Neutrophil (primary cell): Measurements from ENCODE around the gene CHRDL2.

ENCODE experiments used
- H3K27ac ChIP-seq: fragments of 200-600 bp; sonication (generic); 2 replicates; pipeline ENCODE4 v1.5.1; 2016; ENCODE audit warnings: mild to moderate bottlenecking, moderate library complexity
- H3K27me3 ChIP-seq: fragments of 200-600 bp; sonication (generic); 2 replicates; pipeline ENCODE4 v1.6.0; 2016; ENCODE audit warnings: mild to moderate bottlenecking
- H3K36me3 ChIP-seq: fragments of 200-600 bp; sonication (generic); 2 replicates; pipeline ENCODE4 v1.5.1; 2017
- H3K4me1 ChIP-seq, 2 experiments: fragments of 200-600 bp in 1 of 2; sonication (generic) in 1 of 2; 1 replicate in 1 of 2; 2 replicates in 1 of 2; pipeline versions ENCODE4 v1.5.1 to v1.6.1; 2013 to 2016; ENCODE audit warnings: low read depth in 1 of 2, low read length in 1 of 2, mild to moderate bottlenecking in 1 of 2, moderate library complexity in 1 of 2; ENCODE audit not compliant: control insufficient read depth in 1 of 2, insufficient read depth in 1 of 2
- H3K4me3 ChIP-seq, 2 experiments: fragments of 200-600 bp in 1 of 2; sonication (generic) in 1 of 2; 1 replicate in 1 of 2; 2 replicates in 1 of 2; pipeline ENCODE4 v1.5.1; 2013 to 2016; ENCODE audit warnings: low read depth in 1 of 2, low read length in 1 of 2, mild to moderate bottlenecking in 1 of 2, moderate library complexity in 1 of 2
- H3K9me3 ChIP-seq: fragments of 200-600 bp; sonication (generic); 2 replicates; pipeline ENCODE4 v1.5.1; 2016
- TF ChIP-seq, protein P1 (sequence below): fragments of 200-600 bp; sonication (generic); IDR thresholded peaks from 2 replicates; pipeline ENCODE4 v1.5.1; 2016; ENCODE audit warnings: antibody characterized with exemption

CHRDL2 gene

DNA sequence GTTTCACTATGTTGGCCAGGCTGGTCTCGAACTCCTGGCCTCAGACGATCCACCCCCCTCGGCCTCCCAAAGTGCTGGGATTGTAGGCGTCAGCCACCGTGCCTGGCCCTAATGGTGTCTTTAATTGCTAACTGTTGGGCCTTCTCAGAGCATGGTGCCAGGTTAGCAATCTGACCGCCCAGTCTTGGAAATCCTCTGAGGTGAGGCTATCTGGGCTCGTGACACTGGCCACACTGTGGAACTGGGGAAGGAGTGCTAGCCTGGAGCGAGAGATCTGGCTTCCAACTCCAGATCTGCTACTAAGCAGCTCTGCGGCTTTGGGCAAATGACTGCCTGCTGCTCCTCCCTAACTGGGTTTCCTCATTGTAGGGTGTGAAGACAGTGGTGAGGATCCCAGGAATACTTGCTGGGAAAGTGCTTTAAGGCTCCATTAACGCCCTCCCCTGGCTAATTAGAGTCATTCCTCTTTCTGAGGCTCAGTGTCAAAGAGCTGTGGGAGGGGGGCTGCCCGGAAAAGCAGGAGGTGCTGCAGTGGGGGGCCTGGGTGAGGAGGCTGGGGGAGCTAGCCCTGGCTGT is 35.4 kb downstream of the CHRDL2 start:
- H3K4me3 ChIP-seq: no peak overlapping the region
- H3K27ac ChIP-seq: no peak overlapping the region
- no peaks in the 10 kb centered on the region for H3K9me3 ChIP-seq
- no peaks in the 10 kb centered on the region for H3K4me1 ChIP-seq
- H3K36me3 ChIP-seq: no peaks in the 10 kb centered on the region
- TF ChIP-seq, protein P1, sequence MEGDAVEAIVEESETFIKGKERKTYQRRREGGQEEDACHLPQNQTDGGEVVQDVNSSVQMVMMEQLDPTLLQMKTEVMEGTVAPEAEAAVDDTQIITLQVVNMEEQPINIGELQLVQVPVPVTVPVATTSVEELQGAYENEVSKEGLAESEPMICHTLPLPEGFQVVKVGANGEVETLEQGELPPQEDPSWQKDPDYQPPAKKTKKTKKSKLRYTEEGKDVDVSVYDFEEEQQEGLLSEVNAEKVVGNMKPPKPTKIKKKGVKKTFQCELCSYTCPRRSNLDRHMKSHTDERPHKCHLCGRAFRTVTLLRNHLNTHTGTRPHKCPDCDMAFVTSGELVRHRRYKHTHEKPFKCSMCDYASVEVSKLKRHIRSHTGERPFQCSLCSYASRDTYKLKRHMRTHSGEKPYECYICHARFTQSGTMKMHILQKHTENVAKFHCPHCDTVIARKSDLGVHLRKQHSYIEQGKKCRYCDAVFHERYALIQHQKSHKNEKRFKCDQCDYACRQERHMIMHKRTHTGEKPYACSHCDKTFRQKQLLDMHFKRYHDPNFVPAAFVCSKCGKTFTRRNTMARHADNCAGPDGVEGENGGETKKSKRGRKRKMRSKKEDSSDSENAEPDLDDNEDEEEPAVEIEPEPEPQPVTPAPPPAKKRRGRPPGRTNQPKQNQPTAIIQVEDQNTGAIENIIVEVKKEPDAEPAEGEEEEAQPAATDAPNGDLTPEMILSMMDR: no peak
- peaks cover 44% of the 10 kb centered on the region for H3K27me3 ChIP-seq

DNA sequence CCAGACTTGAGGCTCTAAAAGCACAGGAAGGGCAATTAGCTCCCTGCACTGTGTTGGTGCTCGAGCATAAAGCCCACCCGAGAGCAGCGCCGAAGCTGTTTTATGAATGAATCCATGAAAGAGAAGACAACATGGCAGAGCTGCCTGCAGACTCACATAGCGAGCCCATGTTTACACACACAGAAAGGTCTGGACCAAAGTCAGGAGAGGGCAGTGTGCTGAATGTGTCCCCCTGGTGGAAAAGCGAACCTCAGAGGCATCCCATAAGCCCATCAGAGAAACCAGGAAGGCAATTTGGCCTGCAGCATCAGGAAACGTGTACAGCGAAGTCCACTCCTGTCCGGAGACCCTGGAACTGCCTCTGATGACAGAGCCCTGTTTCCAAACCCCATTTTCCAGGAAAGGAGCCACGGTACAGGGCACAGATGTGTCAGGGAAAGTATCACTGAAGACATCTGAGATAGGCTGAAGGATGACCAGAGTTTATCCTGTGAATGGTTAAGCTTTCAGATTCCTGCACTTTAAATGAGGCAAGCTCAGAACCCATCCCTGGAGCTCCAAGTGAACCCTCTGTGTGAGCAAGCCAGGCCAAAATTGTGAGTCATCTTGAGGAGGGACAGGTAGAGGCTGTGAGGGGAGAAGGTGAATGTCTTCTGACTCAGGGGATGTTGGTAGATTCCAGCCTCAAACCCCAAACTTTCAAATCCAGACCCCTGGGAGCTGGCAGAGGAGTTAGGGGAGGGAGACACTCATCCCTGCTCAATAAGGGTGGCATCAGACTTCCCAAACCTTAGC is 36.9 kb downstream of the CHRDL2 start:
- Histone ChIP-seq H3K9me3 (no peaks in the 10 kb centered on the region), H3K4me3 (no peak overlapping the region), H3K27me3 (peaks cover 44% of the 10 kb centered on the region), H3K4me1 (no peaks in the 10 kb centered on the region), H3K27ac (no peak overlapping the region), H3K36me3 (no peaks in the 10 kb centered on the region)
- TF ChIP-seq, protein P1: no peak

DNA sequence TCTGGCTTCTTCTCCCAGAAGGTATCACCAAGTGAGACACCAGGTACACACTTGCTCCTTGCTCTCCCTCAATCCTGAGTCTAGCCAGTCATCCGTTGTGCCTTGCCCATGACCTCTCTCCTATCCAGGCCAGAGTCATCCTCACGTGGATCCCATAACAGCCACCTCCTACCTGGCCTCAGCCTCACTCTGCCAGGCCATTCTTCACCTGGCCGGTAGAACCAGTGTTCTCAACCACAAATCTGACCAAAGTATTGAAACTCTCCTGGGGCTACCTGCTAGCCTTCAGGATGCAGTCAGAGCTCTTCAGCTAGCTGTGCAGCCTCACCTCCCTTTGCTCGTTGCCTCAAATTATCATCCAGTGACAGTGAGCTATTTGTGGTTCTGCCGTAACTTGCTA is 37.7 kb downstream of the CHRDL2 start:
- Histone ChIP-seq H3K4me3 (no peak overlapping the region), H3K36me3 (no peaks in the 10 kb centered on the region), H3K27ac (no peak overlapping the region), H3K4me1 (no peaks in the 10 kb centered on the region), H3K9me3 (no peaks in the 10 kb centered on the region), H3K27me3 (peaks cover 44% of the 10 kb centered on the region)
- TF ChIP-seq, protein P1: no peak

DNA sequence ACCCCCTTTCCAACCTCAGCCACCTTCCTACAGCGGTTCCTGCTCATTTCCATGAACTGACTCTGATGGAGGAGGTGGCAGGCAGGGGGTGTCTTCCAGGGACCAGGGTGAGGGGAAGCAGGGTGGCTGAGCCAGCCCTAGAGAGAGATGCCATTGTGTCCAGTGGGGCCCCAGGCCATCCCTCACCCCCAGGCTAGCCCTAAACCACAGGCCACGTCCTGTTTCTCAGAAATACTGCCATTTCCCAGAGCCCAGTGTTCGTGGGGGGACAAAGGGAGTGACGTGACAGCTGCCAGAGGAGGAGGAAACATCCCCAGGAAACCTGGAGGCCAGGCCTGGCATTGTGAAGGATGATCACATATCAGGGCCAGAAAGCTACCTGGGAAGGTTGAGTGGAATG is 39.5 kb downstream of the CHRDL2 start:
- TF ChIP-seq, protein P1: no peak
- Histone ChIP-seq H3K27ac (no peak overlapping the region), H3K4me1 (no peaks in the 10 kb centered on the region), H3K27me3 (peaks cover 33% of the 10 kb centered on the region), H3K36me3 (no peaks in the 10 kb centered on the region), H3K9me3 (no peaks in the 10 kb centered on the region), H3K4me3 (no peak overlapping the region)

DNA sequence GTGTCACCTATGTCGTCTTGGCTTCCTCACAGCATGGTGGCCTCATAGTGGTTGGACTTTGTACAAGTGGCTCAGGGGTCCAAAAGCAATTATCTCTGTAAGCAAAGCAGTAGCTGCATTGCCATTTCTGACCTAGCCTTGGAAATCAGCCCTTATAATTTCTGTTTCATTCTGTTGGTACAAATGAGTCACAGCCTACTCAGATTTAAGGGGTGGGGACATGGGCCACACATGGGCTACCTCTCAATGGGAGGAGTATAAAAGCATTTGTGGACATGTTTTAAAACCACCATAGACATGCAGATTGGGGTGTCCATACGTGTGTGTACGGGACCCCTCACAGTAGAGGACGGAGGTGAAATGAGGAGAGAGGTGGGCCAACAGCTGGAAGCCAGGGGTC is 41.6 kb downstream of the CHRDL2 start:
- Histone ChIP-seq H3K4me1 (no peaks in the 10 kb centered on the region), H3K9me3 (no peaks in the 10 kb centered on the region), H3K27me3 (peaks cover 33% of the 10 kb centered on the region)

More for the DNA sequence above, 41.6 kb downstream of the CHRDL2 start:
- Histone ChIP-seq H3K4me3 (no peak overlapping the region), H3K36me3 (no peaks in the 10 kb centered on the region), H3K27ac (no peak overlapping the region)
- TF ChIP-seq, protein P1: no peak
